ENCODE results near the gene TRIO.
"Not testable (repeated sequence)": the region's sequence is repeated elsewhere in the genome, so short reads cannot be mapped to it uniquely, and the experiment has no call there.

The TRIO gene

GRCh38 chr5:14366763-14367162, 223.6 kb downstream of the TRIO start:
- DNase-seq: peak in 1 of 2 experiments; percentile 29

- DNase-seq: no peak
Measured at GRCh38 chr5:14367364-14367763, 224.2 kb downstream of the TRIO start.

GRCh38 chr5:14369780-14370179, 226.6 kb downstream of the TRIO start:
- no peak for DNase-seq

GRCh38 chr5:14370386-14370785, 227.2 kb downstream of the TRIO start:
- no peak for DNase-seq

GRCh38 chr5:14373685-14374084, 230.5 kb downstream of the TRIO start:
- no peak for DNase-seq

- DNase-seq: no peak
Measured at GRCh38 chr5:14374100-14374499, 231.0 kb downstream of the TRIO start.

- no peak for DNase-seq
Measured at GRCh38 chr5:14376789-14377188, 233.6 kb downstream of the TRIO start.

- no peak for DNase-seq
Measured at GRCh38 chr5:14379739-14380497, 236.8 kb downstream of the TRIO start.

GRCh38 chr5:14380712-14381111, 237.6 kb downstream of the TRIO start:
- DNase-seq: no peak

- no peak for DNase-seq
Measured at GRCh38 chr5:14382640-14383039, 239.5 kb downstream of the TRIO start.

- peak; percentile 48 to 74 for DNase-seq
Measured at GRCh38 chr5:14383923-14384322, 240.8 kb downstream of the TRIO start.

- DNase-seq: no peak
Measured at GRCh38 chr5:14385019-14385418, 241.9 kb downstream of the TRIO start.

GRCh38 chr5:14386884-14387624, 243.9 kb downstream of the TRIO start:
- no peak for DNase-seq

GRCh38 chr5:14388741-14389140, 245.6 kb downstream of the TRIO start:
- no peak for DNase-seq

GRCh38 chr5:14392552-14392951, 249.4 kb downstream of the TRIO start:
- DNase-seq: not testable (repeated sequence)

- no peak for DNase-seq
Measured at GRCh38 chr5:14394365-14394764, 251.2 kb downstream of the TRIO start.

GRCh38 chr5:14395411-14395810, 252.3 kb downstream of the TRIO start:
- DNase-seq: peak in 1 of 2 experiments; percentile 45

- peak in 1 of 2 experiments; percentile 47 for DNase-seq
Measured at GRCh38 chr5:14396066-14396465, 252.9 kb downstream of the TRIO start.

- DNase-seq: no peak
Measured at GRCh38 chr5:14396737-14397136, 253.6 kb downstream of the TRIO start.

- no peak for DNase-seq
Measured at GRCh38 chr5:14397717-14398116, 254.6 kb downstream of the TRIO start.

GRCh38 chr5:14399054-14399692, 256.0 kb downstream of the TRIO start:
- peak; percentile 78 to 79 for DNase-seq

GRCh38 chr5:14400085-14400484, 256.9 kb downstream of the TRIO start:
- DNase-seq: no peak

- DNase-seq: no peak
Measured at GRCh38 chr5:14400611-14401010, 257.5 kb downstream of the TRIO start.

GRCh38 chr5:14401639-14402038, 258.5 kb downstream of the TRIO start:
- DNase-seq: no peak

Data from NCI-H2081 (cell line).